Hematopoietic multipotent progenitor cell treated with erythropoietin and hydrocortisone succinate and interleukin-3 and kit ligand, for 15 days (in vitro differentiated cells): ENCODE data around the gene GATA2.

Source experiments
- DNase-seq: peaks from one replicate; pipeline ENCODE4 v3.0.0-alpha.2; 2015; ENCODE audit warnings: low spot score

Gene GATA2

DNA sequence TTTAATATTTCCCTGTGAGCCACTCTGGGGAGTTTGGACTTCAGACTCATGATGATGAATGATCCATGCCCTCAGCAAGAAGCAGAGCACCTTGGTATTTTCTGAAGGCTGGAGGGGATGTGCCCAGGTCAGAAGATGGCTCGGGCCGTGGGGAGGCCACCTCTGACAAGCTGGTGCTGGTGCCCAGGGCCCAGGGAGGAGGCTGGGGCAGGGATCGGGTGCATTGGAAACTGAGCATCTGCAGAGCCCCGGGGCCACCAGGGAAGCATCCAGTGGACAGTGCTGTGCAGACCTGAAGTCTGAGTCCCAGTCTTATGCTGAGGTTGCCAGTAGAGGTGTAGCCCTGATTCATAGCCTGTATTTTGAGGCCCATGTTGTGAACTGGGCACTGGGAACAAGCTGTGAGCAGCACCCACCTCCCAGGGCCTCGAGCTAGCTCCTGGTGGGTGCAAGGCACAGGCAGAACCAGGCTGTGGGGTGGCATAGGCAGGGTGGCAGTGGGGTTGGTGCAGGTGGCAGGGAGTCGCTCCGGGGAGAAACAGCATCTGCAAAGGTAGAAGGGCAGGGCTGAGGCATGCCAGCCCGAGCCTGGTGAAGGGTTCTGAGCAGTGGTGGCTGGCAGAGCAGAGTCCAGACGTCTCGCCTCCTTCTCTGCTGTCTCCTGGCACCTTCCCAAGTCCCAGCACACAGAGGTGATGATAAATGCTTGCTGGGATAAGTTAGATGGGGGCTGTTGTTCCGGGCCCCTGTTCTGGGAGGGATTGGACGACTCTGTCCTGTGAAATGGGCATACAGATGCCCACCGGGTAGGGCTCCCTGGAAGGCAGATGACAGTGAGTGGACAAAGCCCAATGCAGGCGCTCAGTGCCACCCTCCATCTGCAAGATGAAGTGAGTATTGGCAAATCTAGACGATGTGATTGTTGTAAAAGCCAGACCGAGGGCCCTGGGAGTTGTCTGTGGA, 36.9 kb downstream of the GATA2 start:
- DNase-seq: no peak

DNA sequence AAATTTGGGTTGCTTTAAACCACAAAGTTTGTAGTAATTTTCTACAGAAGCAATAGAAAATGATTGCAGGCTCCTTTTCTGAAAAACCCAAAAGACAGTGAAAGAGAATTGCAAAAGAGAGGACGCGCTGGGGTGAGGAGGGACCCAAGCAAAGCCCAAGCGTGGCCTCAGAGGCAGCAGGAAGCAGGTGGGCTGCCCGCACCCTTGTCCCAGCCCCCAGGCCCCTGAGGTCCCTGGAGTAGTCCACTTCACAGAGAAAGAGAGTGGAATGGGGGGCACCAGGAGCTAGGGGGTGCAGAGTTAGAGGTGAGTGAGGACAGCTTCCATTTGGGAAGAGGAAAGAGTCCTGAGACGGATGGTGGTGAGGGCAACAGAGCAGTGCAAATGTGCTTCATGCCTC, 37.9 kb downstream of the GATA2 start:
- no peak for DNase-seq

DNA sequence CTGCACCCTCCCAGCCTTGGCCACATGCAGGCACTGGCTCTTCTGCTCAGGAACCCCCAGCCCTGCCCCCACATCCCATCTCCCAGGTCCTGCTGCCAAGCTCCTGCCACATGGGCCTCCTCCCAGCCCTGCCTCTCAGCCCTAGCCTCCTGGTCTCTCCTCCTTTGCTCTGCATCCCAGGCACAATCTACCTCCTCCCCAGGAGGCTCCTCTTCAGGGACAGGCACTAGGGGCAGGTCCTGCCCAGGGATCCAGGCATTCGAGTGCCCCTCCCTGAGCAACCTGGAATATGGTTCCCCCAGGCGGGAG, 38.7 kb downstream of the GATA2 start:
- DNase-seq: no peak

DNA sequence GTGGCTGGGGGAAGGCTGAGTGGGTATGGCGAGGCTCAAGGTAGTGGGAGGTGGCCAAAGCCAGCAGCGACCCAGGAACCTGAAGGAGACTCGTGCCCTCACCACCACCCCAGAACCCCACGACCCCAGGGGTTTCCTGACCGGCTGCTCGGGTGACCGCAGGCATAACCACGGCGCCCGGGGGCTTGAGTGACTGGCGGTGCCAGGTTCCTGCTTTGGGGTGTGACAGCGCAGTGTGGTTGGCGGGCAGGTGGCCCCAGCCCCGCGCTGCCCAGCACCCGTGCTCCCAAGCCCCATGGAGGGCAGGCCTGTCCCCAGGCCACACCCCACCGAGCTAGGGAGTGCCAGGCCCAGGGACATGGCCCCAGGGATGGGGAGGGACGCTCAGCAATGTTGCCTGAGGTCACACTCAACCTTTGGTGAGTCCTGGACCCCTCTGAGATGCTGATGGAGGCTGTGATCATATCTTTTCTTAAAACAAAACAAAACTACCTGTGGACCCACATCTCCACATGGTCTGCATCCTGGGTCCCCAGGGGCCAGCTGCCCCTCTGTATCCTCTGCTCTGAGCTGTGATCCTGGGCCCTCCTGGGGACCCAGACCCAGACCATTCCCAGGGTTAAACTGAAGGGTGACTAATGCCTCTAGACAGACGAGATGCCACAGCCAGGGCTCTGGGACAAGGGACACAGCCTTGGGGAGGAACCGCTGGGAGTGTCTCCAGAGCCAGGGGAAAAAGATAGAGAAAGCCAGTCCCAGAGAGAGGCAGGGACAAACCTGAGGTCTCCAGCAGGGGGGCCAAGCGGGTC, 39.3 kb downstream of the GATA2 start:
- DNase-seq: no peak

DNA sequence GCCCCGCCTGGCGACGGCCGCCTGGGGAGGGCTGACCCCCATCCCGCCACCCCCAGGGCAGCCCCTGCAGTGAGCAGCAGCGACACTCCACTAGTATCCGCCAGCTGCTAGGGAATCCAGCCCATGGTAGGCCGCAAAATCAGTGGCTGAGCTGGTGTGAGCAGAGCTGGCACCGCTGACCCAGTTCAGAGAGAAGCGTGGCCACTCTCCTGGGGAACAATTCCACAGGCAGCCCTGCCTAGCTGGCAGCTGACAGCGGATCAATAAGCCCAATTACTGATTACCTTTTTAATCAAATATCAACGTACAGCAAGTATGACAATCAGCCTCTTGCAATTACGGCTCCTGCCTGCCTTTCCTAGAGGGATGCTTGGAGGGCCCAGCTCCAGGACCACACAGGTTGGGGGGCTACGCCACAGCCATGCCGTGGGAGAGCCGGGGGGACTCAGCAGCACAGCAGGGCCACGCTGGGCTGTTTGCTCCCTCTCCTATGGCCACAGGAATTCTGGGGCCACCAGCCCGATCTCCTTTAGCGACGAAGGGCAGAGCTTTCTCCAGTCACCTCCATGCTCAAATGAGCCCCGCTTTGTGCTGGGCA, 40.2 kb downstream of the GATA2 start:
- no peak for DNase-seq

DNA sequence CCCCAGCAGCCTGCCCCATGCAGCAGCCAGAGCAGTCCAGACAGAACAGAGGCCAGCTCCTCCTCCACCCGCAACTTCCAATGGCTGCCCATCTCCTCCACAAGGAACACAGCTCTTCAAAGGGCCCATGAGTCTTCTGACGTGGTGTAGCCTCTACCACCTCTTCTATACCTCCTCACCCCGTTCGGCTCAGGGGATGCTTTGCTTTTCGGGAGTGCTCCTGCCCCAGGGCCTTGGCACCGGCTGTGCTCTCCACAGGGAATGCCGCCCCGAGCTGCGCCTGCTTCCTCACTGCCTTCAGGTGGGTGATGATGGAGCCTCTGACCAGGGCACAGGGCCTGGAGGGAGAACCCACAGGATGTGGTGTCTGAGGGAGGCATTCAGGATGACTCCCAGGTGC, 40.9 kb downstream of the GATA2 start:
- no peak for DNase-seq

DNA sequence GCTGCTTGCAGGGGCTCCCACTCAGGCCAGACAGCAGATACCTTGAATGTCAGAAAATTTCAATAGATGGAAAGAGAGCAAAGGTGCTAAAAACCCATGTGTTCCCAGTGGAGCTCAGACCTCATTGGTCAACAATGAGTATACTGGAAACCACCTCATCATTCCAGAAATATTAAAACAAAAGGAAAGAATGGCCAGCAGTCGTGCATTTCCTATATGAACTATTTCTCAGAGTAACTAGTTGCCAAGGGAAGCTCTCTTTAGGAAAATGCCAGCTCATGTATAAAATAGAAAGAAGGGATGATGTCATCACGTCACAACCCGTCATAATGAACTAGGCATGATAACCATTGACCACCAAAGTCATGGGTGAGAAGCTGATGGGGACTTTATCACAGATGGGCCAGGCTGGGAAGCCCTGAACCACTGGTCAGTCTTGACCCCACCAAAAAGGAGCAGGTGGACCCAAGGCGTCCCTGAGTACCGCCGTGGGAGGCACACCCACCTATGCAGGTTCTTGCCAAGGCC, 43.8 kb downstream of the GATA2 start:
- DNase-seq: no peak

DNA sequence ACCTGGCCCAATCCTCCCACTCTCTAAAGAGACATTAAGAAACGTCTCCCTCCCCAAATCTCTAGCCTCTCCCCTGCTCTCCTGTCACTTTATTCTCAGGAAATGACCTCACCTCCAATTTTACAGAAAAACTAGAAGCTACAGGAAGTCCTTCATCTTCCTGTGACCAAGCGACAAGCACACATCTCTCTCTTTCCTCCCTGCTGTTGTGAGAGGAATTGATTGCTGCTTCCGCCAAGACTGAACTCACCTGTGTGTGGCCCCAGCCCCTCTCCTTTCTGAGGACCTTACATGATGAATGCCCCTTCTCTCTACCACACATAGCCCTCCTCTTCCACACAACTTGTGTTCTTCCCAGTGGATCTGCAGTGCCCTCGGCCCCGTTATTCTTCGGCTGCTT, 44.5 kb downstream of the GATA2 start:
- no peak for DNase-seq

DNA sequence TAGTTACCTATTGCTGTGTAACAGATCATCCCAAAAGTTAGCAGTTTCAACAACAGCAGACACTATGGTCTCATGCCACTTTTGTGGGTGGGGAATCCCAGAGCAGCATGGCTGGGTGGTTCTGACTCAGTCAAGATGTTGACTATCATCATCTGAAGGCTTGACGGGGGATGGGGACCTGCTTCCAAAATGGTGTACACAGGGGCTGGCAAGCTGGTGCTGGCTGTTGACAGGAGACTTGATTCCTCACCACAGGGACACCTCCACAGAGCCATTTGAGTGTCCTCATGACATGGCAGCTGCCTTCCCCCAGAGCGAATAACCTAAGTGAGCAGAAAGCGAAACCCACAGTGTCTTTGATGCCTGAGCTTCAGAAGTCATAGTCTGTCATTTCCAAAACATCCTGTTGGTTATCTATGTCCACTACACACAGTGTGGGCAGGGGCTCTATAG, 45.4 kb downstream of the GATA2 start:
- no peak for DNase-seq

DNA sequence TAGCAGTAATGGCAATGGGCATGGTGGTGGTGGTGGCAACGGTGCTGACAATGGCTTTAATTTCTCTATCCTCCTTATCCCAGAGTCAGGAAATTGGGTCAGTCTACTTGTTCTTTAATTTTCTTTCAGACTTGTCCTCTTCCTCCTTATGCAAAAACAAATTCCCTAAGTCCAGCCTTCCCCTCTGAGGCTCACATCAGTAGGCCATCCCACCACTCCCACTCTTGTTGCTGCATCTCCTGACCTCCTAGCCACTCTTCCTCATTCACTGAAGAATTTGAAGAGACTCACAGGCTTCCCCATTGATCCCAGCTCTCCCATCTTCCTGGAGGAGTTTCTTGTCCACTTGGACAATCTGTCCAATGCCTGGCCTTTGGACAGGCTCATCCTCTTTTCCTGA, 46.2 kb downstream of the GATA2 start:
- DNase-seq: no peak

DNA sequence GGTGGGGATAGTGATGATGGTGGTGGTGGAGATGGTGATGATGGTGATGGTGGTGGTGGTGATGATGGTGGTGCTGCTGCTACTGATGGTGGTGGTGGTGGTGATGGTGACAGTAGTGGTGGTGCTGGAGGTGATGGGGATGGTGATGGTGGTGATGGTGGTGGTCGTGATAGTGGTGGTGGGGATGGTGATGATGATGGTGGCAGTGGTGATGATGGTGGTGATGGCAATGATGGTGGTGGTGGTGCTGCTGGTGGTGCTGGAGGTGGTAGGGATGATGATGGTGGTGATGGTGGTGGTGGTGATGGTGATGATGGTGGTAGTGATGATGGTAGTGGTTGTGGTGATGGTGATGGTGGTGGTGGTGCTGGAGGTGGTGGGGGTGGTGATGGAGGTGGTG, 47.6 kb downstream of the GATA2 start:
- no peak for DNase-seq

DNA sequence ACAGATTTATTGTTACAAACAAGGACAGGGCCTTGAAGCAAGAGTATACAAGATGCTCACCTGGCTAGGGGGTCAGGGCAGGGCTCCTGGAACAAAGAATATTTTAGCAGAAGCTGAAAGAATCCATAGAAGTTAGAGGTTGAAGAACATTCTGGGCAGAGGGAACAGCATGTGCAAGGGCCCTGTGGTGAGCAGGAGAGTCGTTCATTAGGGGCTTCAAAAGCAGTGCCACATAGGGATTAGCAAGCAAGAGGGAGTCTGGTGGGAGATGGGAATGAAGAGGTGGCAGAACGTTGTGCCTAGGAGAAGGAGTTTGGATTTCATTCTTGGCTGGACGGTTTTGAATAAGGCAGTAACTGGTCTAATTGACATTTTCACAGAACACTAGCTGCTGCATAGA, 49.2 kb downstream of the GATA2 start:
- DNase-seq: no peak

DNA sequence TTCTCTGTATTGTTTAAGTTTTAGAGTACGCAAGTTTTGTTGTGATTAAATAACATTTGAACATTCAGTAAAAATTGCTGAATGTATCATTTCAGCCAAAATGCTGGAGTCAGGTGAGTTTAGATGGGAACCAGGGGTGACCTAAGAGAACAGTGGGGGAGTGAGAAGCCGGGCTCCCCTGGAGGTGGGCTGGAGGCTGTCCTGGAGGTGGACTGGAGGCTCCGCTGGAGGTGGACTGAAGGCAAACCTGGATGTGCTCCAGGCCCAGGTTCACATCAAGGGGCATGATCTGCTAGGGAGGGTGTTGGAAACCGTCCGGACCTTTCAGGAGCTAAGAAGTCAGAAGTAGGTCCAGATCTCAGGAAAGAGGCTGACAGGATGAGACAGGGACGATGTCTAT, 50.1 kb downstream of the GATA2 start:
- DNase-seq: no peak

DNA sequence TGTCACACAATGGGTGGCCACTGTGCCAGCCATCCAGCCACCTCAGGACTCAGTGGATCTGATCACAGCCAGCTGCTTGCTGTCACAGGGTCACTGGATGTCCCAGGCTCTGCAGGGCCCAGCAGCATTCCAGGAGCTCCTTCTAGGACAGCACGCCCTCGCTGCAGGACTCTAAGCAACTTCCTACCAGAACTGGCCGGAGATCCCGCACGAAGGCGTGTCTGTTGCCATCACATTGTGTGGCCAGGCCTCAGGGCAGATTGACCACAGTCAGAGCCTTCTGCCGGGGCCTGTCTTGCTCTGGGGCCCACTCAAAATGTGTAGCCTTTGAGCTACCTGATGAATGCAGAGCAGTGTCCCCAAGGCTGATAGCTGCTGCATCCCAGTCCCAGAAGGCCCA, 50.9 kb downstream of the GATA2 start:
- no peak for DNase-seq

DNA sequence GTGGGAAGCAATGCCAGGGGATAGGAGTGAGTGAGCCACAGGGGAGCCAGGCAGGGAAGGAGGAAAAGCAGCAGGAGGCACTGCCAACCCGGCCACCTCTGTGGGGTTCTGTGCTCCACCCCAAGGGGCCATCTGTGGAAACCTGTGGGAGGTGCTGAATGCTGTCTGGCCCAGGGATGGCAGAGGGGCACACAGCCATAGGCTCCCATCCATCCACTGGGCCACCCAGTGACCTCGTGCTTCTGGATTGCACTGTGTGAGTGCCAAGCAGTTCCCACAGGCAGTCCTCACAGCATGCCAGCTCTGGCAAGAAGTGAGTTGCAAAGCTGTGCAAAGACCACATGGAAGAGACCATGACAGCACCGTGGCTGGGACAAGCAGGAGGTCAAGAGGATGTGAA, 53.8 kb downstream of the GATA2 start:
- no peak for DNase-seq

DNA sequence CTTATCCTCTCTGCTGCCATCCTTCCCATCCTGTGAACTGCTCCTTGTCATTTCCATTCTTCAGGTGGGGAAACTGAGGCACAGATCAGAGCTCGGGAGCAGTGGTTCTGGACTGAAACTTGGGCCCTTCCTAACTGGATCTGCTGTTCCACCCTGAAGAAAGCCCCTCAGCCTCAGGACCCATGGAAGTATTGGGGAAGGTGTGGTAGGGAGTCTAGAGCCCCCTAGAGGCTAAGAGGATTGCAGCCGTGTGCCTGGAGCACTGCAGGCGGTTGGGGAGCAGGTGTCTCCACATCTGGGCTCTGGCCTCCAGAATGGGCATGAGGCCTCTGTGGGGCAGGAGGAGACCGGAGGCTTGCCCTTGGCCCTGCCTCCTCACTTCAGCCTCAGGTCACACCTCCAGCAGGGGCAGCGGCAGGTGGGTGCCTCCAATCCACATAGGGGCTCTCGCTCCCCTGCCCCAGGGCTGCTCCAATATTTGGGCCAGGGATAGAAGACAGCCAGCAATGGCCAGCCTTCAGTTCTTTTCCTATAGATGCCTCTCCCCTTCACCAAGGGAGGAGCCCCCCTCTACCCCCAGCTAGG, 54.4 kb downstream of the GATA2 start:
- DNase-seq: peak; percentile 25

DNA sequence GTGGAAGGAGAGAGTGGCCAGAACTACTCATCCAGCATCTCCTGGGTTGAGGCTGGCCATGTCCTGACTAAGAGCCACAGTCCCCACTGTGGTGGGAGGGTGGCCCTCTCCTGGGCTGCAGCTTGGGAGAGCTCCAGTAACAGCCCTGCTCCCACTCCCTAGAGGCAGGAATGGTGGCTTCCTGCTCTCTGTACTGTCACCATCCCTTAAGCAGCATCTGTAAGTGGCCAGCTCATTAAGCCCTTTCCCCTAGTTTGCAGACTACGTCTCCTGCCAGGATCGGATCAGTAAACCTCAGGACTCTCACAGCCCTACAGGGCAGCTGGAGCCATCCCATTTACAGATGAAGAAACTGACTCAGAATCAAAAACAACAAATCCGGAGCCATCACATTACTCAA, 56.8 kb downstream of the GATA2 start:
- DNase-seq: no peak

DNA sequence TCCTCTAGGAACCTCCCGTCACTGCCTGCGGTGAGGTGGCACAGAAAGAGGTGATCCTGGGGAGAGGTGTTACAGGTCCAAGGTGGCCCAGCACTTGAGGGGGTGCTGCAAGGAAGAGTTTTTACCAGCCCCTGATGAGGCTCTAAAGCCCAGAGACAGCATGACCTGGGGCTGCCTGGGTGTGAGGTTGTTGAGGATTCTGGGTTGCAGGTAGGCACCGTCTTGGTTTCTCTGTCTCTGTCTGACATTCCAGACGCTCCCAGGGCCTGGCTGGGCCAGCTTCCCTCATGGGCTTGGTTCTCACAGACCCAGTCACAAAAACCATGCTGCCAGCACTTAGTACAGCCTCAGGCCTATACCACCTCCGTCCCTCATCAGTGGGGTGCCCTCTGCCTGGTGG, 57.4 kb downstream of the GATA2 start:
- DNase-seq: no peak

DNA sequence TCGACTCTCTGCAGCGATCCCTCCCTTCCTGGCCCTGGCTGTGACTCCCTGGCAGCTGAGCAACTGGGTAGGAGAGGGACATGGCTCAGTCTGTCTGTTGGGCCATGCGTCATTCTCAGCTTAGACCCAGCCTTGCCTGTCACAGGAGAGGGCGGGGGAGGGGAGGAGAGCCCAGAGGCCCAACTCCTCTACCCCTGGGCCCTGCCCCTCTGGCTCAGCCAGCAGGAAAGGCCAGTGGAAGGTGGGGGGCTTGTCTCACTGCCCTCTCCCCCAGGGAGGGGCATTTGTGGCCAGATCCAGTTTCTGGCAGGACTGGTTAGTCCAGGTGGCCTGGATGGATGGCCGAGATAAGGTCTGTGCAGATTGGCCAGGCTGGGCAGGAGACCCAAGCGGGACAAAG, 57.9 kb downstream of the GATA2 start:
- no peak for DNase-seq

DNA sequence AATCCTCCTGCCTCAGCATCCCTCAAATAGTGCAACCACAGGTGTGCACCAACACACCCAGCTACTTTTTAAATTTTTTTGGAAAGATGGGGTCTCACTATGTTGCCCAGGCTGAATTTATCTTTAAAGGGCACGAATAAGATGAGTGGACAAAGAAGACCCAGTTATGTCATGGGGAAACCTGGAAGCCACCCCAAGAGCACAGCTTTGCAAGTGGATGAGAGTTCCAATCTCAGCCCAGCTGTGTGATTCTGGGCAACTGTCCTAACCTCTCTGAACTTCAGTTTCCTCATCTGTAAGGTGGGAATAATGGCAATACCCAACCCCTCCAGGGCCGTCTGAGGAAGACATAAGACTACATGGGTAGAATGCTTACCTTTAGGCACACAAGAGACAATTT, 58.5 kb downstream of the GATA2 start:
- no peak for DNase-seq

DNA sequence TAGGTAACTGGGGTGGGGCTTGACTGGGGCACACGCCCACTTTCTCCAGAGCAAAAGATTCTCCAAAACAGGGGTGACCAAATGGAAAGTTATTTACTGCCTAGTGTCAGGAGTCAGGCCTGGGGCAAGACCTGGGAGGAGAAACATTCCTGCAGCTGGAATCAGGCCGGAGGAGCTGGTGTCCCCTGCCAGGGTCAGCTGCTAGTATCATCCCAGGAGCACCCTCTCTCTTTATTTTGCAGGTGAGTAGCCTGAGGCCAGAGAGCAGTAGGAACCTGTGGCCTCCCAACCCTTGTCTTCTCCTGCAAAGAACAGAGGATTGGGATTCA, 59.2 kb downstream of the GATA2 start:
- DNase-seq: no peak
